HG03280 (cell line): Measurements from ENCODE around the gene TMPRSS4.

Experiments used
- ATAC-seq: cut with Tn5 transposase; IDR thresholded peaks from one replicate; pipeline ENCODE4 v1.9.1; 2021; ENCODE audit warnings: mild to moderate bottlenecking, moderate library complexity; ENCODE audit not compliant: unreplicated experiment

TMPRSS4 gene

GRCh38 chr11:118076754-118077281 lies at the start of gene TMPRSS4:
TSS of gene TMPRSS4 (plus strand) at chr11:118077078. CDS start at chr11:118077303, 225 bp downstream.
- no peak for ATAC-seq

- ATAC-seq = no peak
Observed at GRCh38 chr11:118027694-118028093, 49.2 kb upstream of the TMPRSS4 start.

GRCh38 chr11:118028626-118029025 lies 48.3 kb upstream of the TMPRSS4 start:
- no peak for ATAC-seq

GRCh38 chr11:118033443-118033842 lies 43.4 kb upstream of the TMPRSS4 start:
- ATAC-seq = no peak

- ATAC-seq = no peak
Observed at GRCh38 chr11:118042141-118042540, 34.7 kb upstream of the TMPRSS4 start.

- ATAC-seq = no peak
Observed at GRCh38 chr11:118042796-118043195, 34.1 kb upstream of the TMPRSS4 start.

GRCh38 chr11:118045191-118045590 lies 31.7 kb upstream of the TMPRSS4 start:
- ATAC-seq = no peak

GRCh38 chr11:118046051-118046963 lies 30.6 kb upstream of the TMPRSS4 start:
- no peak for ATAC-seq

- ATAC-seq = no peak
Observed at GRCh38 chr11:118046964-118047700, 29.7 kb upstream of the TMPRSS4 start.

GRCh38 chr11:118047749-118048148 lies 29.1 kb upstream of the TMPRSS4 start:
- no peak for ATAC-seq

GRCh38 chr11:118048472-118049370 lies 28.2 kb upstream of the TMPRSS4 start:
- ATAC-seq = no peak

- ATAC-seq = no peak
Observed at GRCh38 chr11:118049771-118050170, 27.1 kb upstream of the TMPRSS4 start.

GRCh38 chr11:118050208-118050891 lies 26.5 kb upstream of the TMPRSS4 start:
- no peak for ATAC-seq

- no peak for ATAC-seq
Observed at GRCh38 chr11:118051136-118051610, 25.7 kb upstream of the TMPRSS4 start.

GRCh38 chr11:118051611-118052461 lies 25.0 kb upstream of the TMPRSS4 start:
- ATAC-seq = peak; percentile 58

- no peak for ATAC-seq
Observed at GRCh38 chr11:118052581-118053206, 24.2 kb upstream of the TMPRSS4 start.

- ATAC-seq = no peak
Observed at GRCh38 chr11:118054712-118055640, 21.9 kb upstream of the TMPRSS4 start.
